Activated CD8-positive, alpha-beta memory T cell treated with anti-CD3 and anti-CD28 coated beads, Interleukin-2, amount 50 U/mL, for 4 hours (primary cell): ENCODE measurements around the gene LIPC.

Experiments used
- DNase-seq: peaks from one replicate; pipeline ENCODE4 v3.0.0-alpha.2; 2020

Gene LIPC

DNA sequence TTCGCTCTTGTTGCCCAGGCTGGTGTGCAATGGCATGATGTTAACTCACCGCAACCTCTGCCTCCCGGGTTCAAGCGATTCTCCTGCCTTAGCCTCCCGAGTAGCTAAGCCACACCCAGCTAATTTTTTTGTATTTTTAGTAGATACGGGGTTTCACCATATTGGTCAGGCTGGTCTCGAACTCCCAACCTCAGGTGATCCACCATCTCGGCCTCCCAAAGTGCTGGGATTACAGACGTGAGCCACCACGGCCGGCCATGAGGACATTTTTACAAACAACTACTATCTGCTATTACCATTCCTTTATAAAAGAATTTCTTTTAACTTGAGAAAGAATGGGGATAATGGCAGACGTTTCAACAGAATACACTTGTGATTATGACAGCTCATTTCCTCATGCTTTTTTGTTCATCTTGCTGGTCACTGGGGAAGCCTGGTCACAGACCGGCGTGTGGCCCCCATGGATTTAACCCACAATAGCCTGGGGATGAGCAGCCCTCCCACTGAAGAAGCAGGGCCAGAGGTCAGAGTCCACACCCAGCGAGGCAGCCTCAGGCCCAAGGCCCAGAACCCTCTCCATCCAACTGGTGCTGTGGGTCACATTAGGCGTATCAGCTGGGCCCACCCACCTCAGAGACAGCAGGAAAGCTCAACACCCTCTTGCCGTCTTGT is 112.0 kb downstream of the LIPC start:
- no peak for DNase-seq

DNA sequence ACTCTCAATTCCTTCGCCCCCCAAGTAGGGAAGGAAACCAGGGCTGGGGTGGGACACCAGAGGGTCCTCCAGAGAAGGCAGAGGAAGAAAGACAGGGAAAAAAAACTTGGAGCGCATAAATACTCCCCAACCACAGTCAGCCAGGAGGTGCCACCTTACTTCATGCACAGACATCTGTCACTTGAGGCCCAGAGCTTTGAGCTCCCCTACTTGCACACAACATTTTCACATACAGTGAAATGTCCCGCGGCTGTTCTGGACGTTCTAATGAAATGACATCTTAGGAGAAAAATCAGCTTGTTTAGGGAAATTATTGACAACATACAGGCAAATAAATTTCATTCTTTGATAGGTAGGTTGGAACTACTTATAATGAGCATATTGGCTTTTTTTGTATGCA is 113.0 kb downstream of the LIPC start:
- no peak for DNase-seq

DNA sequence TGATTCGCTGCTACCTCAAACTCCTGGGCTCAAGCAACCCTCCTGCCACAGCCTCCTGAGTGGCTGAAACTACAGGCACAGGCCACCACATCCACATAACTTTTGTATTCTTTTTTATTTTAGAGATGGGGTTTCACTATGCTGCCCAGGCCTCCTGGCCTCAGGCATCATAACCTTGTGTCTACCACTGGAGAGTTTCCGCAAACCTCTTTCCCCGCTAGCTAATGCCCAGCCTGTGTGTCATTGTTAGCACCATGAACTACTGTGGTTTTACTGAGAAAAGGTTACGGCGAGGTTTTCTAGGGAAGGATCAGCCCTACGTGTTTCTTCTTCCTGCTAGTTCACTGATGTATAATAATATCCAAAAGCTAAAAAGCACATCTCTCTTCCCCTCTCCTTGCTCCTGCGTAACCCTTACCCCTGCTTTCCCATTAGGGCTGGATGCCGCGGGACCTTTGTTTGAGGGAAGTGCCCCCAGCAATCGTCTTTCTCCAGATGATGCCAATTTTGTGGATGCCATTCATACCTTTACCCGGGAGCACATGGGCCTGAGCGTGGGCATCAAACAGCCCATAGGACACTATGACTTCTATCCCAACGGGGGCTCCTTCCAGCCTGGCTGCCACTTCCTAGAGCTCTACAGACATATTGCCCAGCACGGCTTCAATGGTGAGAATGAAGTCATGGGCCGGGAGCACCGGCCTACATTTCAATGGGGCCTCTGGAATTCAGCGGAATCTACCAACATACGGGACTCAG is 113.7 kb downstream of the LIPC start:
- DNase-seq, result no peak

DNA sequence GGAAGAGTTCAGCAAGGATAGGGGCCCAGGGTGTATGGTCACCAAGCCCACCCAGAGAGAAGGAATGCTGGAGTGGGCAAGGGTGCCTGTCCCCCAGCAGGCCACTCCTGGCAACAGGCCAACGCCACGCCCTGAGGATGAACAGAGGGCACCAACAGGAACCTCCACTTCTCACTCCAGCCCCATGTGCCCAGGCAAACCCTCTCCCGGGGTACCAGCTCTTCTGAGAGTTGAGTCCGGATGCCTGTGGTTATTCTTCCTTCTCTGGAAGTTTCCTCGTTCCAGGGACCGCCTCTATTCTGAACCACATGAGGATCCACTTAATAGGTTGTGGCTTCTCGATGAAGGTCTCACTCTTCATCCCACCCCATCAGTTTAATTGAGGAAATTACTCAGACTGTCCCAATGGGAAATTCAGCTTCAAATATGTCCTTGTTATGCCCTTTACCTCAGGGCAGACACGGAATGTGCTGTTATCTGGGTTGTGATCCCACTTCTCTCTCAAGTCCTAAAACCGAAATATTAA is 114.3 kb downstream of the LIPC start:
- DNase-seq, result no peak

DNA sequence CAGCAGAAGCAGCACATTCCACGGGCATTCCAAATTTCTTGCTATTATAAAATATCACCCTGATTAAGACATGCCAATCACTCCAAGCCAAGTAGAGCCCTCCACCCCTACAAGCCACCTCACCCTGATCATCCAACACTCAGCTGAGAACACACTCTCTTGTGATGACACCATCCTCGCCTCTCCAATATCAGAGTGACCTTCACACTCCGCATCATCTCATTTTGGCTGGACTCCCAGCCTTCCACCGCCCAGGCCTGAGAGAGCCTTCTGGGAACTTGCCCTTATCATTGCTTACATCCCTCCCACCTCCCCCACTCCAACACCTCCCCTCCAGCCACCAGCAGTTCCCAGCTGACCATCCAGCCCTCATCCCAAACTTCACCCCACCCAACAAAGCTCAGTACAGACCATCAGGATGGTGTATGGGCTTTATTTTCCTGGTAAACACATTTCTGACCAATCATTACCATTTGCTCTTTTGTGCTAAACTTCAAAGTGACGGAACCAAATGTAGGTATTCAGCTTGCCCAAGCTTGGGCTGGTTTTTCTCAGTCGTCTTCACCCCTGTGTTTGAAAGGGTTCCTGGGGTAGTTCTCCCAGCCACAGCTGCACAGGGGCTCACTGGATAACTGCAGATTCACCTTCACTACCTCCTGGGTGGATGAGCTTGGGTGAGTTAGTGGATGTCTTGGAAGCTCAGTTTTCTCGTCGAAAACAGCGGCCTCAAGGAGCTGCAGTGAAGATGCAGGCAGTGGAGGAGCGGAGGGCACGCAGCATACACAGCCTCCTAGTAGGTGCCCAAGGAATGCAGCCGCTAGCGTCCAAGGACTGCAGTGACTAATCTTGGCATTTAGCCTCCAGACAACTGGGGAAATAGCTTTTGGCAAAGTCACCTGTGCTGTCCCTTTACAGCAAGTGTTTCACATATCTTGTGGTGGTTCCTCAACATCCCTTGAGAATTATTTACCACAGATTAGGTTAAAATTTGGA is 115.1 kb downstream of the LIPC start:
- no peak for DNase-seq

DNA sequence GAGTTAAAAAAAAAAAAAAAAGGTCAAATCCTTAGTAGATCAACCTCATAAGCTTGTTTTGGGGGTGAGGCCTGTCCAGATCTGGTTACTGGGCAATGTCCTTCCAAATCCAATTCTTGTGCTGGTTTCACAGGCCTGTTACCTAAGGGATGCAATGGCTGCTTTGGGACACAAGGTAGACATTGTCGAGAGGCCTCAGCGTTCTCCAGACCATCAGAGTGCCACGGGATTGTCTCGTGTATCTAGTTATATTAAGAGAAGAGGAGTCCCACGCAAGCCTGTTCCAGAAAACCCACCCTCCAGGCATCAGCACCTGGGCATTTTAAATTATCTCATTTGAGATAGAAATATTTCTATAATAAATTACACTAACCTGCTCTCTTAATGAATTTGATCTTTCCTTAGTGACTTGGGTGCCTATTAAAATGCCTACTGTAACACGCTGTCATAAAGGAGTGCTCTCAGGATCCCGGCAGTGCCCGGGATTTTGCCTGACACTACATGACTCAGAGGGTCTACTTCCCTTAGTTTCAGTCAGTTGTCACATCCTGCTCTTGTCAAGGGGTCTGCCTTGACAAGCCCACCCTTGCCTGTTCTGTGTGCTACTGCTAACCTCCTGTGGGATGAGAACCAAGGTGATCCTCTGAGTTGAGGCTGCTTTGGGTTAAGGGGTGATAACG is 116.0 kb downstream of the LIPC start:
- no peak for DNase-seq

DNA sequence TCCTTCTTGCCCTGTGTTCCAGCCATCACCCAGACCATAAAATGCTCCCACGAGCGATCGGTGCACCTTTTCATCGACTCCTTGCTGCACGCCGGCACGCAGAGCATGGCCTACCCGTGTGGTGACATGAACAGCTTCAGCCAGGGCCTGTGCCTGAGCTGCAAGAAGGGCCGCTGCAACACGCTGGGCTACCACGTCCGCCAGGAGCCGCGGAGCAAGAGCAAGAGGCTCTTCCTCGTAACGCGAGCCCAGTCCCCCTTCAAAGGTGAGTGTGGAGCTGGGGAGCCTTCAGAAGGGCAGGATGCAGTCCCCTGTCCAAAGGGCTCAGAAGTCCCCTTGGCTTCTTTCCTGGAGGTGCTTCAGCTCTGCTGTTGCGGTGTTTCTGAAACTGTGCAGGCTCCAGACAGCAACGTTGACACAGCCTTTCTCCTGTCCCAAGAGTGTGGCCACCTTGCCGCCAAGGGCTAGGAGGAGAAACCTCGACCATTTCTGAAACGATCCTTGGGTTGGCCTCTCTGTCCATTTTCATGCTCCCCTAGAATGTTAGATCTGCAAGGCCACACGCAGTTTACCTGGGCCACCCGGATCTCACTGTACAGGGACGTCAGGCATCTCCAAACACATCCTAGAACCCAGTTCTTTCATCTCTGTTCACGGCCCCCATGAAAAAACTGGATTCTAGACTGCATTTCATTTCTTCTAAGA is 116.7 kb downstream of the LIPC start:
- DNase-seq, result no peak

DNA sequence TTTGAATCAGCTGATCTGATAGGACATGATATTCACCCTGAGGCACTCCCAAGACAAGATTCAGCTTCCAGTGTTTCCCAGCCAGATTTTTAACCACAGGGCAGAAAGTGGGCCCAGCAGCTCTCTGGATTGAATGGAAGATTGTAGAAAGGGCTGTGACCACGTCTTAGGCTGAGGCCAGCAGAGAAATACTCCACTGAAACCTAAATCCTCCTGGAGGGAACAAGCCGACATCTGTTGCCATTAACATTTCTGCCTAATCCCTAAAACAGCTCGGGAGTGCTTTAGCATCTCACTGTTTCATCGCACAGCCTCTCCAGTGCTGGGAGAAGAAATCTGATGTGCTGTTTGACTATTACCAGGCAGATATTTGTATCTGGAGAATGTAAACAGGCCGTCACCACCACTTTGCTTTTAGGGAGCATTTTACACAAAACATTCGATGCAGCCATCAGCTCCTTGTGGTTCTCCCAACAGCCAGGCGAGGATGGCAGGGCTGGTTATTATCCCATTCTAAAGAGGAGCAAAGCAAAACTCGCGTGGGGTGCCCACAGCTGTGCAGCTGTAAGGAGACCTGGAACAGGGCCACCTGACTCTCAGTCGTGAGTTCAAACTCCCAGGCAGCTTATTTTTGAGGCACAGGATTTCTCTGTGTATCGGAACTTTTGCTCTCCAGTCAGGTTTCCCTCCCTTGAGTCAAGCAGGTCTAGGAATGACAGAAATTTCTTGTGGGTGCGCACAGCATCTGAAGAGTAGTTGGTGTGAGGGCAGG is 117.4 kb downstream of the LIPC start:
- DNase-seq, result no peak

DNA sequence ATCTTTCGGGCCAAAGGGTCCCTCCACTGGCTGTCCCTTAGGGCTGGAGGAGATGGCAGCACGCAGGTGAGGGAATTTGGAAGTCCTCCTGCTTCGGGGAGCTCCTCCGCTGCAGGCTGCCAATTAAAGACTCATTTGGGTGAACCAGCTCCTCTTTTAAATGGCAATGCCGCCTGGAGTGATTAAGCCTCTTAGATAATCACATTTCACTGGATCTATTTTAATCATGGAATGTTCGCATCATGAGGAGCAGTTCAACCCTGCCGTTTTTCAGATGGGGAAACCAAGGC is 117.9 kb downstream of the LIPC start:
- DNase-seq, result no peak

DNA sequence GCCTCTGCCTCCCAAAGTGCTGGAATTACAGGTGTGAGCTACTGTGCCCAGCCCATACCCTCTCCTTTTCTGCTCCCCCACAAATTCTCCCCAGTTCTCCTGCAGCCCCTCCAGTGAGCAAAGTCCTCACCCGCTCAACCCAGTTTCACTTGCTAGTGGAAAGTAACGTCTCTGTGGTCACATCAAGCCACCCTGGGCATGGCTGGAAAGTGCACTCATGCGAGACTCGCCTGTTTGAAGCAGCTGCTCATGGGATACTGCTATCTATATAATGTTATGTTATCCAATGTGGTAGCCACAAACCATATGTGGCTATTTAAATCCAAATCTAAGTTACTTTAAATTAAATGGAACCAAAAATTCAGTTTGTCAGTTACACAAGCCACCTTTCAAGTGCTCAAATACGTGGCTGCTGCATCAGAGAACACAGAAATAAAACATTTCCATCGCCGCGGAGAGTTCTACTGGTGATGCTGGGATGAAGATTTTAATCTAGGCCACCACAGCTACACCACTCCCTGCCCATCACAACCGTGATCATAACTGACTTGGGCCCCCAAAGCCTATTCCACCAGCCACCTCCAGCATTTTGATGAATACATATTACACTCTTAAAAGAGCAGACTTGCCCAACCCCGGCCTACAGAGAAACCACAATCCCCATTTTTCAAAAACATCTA is 119.4 kb downstream of the LIPC start:
- no peak for DNase-seq

DNA sequence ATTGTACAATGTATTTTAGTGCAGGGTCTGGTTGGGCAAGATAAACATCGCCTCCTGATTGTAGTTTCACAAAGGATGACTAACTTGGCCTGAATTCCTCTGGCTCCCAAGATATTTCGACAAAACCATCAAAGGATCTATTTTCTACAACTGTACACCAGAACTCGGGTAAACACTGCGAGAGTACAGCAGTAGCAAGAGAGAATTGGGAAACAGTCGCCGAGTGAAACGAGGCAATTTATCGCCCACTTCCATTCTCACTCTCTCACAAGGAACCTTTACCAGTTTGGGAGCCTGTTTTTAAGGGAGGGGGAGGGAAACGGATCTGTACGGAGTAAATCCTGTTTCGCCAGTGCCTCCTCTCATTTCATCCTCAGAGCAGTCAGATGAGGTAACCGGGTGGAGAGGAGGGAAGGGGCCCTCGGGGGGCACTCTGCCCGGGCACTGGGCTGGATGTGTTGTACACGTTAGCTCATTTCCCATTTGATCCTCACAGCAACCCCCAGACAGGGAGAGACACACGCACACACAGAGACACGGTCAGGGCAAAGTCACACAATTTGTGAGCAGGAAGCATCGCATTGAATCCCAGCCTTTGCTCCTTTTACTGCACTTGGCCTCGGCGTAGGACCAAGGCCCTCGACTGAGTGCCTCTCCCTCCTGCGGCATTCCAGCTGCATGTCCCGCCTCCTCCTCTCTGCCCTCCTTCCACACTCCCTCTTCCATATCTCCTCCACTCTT is 120.1 kb downstream of the LIPC start:
- DNase-seq, result no peak

DNA sequence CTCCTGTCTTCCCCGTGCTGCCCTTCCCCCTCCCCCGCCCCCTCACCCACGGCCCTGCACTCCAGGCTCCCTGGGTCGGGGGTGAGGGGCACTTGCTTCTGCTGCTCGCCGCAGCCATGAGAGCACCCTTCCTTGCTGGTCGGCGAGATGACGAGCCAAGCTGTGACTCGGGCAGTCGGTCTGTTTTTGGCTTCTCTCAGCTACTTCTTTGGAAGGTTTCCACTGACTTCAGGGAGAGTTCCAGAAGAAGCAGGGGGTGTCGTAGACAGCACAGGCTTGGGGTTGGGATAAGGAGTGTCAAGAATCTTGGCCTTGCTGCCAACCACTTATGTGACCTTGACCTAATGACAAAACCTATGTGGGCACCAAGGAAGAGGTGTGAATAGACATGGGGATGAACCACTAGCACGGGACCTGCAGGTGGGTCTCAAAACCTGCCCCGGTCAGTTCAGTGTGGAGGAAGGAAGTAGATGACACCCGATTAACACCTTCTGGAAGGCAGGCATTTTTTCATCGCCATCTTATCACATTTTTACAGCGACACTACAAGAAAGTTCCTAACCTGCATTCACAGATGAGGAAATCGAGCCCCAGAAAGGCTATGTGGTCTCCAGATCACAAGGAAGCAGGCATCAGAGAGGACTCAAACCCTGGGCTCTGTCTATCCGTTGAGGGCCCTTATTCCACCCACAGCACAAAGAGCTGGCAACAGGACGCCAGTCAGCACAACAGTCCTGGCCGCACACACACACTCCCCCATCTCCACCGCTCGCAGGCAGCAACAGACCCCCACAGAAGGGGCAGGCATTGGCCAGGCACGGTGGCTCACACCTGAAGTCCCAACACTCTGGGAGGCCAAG is 120.9 kb downstream of the LIPC start:
- no peak for DNase-seq

DNA sequence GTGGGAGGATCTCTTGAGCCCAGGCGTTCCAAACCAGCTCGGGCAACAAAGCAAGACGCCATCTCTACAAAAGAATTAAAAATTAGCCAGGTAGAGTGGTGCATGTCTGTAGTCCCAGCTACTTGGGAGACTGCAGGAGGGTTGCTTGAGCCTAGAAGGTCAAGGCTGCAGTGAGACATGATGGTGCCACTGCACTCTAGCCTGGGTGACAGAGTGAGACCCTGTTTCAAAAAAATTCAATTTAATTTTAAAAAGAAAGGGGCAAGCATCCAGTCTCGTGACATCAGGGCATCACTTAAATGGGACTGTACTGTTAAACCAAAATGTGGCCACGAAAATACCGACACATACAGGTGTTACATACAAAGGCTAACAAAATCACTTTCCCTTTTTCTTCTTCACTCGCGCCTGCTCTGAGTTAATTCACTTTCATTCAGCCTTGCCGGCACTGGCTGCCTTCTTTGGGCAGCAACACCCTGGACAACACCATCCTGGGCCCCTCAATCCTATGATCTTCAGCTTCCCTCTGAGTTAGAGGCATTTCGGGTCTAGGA is 121.7 kb downstream of the LIPC start:
- DNase-seq, result no peak

DNA sequence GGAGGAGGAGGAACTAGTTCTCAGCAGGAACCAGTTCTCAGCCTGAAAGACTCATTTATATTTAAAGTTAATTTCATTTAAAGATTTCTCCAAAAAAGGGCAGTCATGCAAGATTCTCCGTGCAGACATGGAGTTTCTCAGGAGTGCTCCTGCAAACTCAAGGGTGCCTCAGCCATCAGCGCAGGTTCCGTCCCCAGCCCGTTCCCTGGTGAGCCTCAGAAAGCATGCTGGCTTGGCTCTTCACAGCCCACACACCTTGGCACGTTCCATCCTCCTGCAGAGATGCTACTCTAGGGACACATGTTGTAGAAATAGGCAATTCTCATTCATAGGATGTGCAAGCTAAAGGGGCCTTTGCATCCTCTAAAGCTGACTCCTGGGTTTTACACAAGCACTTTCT is 123.0 kb downstream of the LIPC start:
- DNase-seq, result no peak

DNA sequence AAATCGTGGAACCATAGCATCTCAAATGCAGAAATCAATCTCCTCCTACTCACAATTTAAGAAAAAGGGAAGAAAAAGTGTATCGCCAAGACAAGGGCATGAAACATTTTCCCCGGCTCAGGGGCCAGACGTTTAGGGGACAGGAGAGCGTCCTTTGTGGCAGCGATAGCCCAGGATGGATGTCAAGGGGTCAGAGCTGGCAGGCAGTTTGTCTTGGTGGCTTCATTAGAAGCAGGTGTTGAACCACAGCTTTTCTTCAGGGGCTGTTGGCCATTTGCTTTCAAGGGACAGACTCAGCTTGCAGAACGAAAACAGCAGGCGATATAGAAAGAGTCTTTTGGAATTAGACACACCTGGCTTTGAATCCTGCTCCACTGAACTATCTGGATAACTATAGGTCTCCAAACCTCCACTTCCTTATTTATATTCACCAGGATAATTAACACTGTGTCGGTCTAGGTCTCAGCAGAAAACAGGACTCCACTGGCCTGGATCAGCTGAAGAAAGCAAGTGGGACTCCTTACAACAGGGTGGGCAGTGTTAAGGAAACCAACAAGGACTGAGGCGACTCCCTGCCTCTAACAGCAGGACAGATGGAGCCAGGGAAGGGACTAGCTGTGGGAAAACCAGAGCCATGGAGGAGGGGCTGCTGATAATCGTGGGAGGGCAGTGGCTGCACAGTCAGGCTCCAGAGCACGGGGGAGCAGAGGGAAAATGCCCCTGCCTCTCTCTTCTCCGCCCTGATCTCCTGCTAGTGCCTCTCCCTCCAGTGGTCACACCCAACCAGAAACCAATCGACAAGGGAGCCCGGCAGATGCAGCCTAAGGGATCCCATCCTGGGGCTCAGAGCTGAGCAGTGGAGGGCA is 123.6 kb downstream of the LIPC start:
- DNase-seq, result no peak

DNA sequence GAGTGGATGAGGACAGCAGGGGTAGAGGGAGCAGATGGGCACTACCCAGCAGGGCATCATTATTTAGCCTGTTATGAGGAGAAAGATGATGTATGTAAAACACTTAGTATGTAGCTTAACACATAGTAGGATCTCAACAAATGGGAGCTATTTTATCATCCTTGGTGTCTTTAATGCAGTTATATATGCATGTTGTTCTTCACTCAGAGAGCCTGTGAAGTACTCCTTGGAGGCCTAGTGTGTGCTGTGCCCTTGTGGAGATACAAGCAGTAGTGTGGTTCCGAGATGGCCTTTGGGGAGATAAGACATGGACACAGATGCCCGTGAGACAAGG is 124.2 kb downstream of the LIPC start:
- no peak for DNase-seq

DNA sequence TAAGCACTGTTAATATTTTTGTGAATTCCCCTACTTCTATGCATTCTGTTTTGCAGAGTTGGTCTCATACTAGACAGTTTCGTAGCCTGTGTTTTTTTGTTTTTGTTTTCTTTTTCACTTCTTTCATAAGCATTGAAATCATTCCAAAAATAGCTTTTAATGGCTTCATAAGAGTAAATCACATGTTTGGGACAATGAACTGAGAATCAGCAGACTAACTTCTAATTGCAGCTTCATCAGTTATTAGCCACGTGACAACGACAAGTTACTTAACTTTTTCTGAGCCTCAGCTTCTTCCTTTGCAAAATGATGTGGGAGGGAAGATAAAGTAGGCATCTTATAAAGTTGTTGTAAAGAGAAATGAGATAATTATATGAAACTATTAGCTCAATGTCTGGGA is 124.8 kb downstream of the LIPC start:
- DNase-seq, result no peak

DNA sequence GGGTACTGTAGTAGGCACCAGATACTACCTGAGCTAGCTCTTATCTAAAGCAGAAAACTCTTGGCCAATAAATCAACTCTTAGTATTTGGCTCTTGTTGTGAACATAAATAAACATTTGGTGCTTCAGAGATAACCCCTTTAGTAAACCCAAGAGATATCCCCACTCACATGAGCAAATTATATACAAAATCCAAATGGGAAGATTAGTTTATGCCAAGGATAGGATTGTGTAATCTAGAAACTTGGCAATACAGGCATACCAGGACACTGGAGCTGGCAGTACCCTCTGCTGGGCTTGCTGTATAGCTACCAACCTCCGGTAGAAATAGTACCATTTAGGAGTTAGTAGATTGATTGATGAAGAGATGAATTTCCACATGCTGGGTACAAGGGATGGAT is 127.0 kb downstream of the LIPC start:
- DNase-seq, result no peak
